Activated CD4-positive, alpha-beta memory T cell treated with anti-CD3 and anti-CD28 coated beads, Interleukin-2, amount 10 ng/mL, durations not matched to agents 7 days and 5 days (primary cell): ENCODE data around the gene SH3BP4. TPM values are rescaled to one million over a fixed set of nuclear protein-coding genes. Genes with fewer than 3 reads are reported as not detected.

Experiments
- CTCF ChIA-PET: fragments of 350-600 bp; sonication (Branson Sonifier 250); formaldehyde crosslinking; loops from one replicate; lab custom pipeline; 2021; ENCODE audit warnings: antibody characterized with exemption, inconsistent platforms; lab: Charles Lee
- POLR2A ChIA-PET: fragments of 350-600 bp; sonication (Branson Sonifier 250); formaldehyde crosslinking; loops from one replicate; lab custom pipeline; 2021; ENCODE audit warnings: antibody characterized with exemption; lab: Charles Lee
- DNase-seq: peaks from one replicate; pipeline ENCODE4 v3.0.0-alpha.2; 2020
- H3K27ac Mint-ChIP-seq: one replicate; pipeline ENCODE4 v1.8.0; 2021; ENCODE audit warnings: mild to moderate bottlenecking, mixed read lengths
- H3K27me3 Mint-ChIP-seq: one replicate; pipeline ENCODE4 v1.8.0; 2021; ENCODE audit warnings: mixed read lengths
- H3K36me3 Mint-ChIP-seq: one replicate; pipeline ENCODE4 v1.8.0; 2021; ENCODE audit warnings: low read depth, mixed read lengths
- H3K4me1 Mint-ChIP-seq: one replicate; pipeline ENCODE4 v1.8.0; 2021; ENCODE audit warnings: mixed read lengths
- H3K4me3 Mint-ChIP-seq: one replicate; pipeline ENCODE4 v1.8.0; 2021; ENCODE audit warnings: mild to moderate bottlenecking, mixed read lengths
- H3K9me3 Mint-ChIP-seq: one replicate; pipeline ENCODE4 v1.8.0; 2021; ENCODE audit warnings: mixed read lengths
- total RNA-seq, 2 experiments: library from RNA; stranded (reverse); gene quantifications; one replicate each; pipeline ENCODE4 v1.2.3, GENCODE V29; 2021

Gene SH3BP4
- total RNA-seq, 2 experiments from 2014 or later: 0.08 TPM; not detected in 1

DNA sequence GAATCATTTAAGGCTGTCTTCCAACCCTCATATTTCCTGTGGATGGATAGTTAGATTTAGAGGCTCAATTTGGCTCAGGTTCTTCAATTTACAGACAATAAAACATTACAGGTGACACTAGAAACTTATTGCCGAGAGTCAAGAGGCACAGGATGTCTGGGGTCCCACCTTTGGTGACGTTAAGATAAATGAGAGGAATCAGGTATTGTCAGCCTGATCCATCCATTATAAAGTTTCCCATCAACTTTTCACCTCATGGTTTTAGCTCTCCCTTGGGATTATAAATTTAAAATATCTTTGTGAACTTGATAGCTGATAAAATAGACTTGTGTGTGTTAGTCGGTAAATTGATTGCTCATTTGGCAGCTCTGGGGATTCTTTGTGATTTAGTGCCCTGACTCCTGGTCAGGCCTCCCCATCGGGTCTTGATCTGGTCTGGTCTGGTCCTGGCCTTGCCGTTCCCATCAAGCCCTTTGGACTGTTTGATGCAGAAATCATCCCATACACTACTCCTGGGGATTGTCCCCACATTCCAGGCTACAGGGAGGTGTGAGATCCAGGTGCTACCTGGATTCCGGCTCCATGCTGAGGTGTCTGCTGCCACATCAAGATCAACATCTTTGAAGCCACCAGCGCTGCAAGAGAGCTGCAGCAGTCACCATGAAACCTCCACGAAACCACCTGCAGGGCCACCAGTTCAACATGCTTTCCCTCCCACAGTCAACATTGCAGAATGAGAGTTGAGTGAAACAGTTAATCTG, 130.9 kb downstream of the SH3BP4 start:
- no peak overlapping the region for H3K4me3 Mint-ChIP-seq
- H3K27ac Mint-ChIP-seq: no peak overlapping the region
- no peaks in the 10 kb centered on the region for H3K36me3 Mint-ChIP-seq
- no peaks in the 10 kb centered on the region for H3K4me1 Mint-ChIP-seq
- no peak for DNase-seq
- no peaks in the 10 kb centered on the region for H3K9me3 Mint-ChIP-seq
- POLR2A ChIA-PET: no interaction called here
- no peaks in the 10 kb centered on the region for H3K27me3 Mint-ChIP-seq
- CTCF ChIA-PET: no interaction called here

DNA sequence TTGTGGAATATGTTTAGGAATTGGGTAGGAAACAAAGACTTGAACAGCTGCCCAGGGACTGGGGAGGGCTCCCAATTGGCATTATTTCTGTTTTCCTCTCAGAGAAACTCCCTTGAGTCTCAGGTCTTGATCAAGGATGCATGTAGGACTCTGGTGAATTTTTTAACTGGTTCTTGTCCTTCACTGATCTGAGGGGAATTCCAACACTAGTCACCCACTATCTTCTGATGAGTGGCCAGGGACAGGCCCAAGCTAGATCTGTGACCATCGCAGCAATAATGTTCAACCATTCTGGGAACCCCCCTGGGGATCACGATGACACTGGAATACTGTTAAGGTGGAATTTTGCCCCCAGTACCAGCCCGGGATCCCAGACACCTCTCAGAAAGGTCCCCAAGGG, 132.0 kb downstream of the SH3BP4 start:
- H3K4me1 Mint-ChIP-seq: no peaks in the 10 kb centered on the region
- POLR2A ChIA-PET: no interaction called here
- CTCF ChIA-PET: no interaction called here
- no peaks in the 10 kb centered on the region for H3K9me3 Mint-ChIP-seq
- no peaks in the 10 kb centered on the region for H3K36me3 Mint-ChIP-seq
- no peak overlapping the region for H3K4me3 Mint-ChIP-seq
- peaks cover 4% of the 10 kb centered on the region for H3K27me3 Mint-ChIP-seq
- no peak for DNase-seq
- H3K27ac Mint-ChIP-seq: no peak overlapping the region

DNA sequence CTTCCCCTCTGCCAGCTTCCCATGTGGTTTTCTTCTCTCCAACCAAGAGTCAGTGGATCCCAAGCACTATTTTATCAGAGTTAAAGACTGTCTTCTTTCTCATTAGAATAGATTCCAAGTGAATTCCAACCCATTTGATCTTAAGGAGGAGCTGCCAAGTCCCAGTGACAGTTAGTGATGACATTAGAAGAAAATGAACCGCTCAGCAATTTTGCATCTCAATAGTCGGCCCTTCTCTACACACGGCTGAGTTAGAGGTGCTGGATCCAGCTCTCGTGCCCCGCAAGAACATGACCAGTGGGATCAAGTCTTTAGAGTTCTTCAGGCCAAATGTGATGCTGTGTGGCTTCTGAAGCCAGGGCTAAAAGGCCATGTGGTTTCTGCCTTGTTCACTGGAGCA, 132.6 kb downstream of the SH3BP4 start:
- Mint-ChIP-seq H3K9me3 (no peaks in the 10 kb centered on the region), H3K4me3 (no peak overlapping the region), H3K36me3 (no peaks in the 10 kb centered on the region), H3K27ac (no peak overlapping the region), H3K27me3 (peaks cover 4% of the 10 kb centered on the region), H3K4me1 (no peaks in the 10 kb centered on the region)
- ChIA-PET CTCF (no interaction called here), POLR2A (no interaction called here)
- no peak for DNase-seq

DNA sequence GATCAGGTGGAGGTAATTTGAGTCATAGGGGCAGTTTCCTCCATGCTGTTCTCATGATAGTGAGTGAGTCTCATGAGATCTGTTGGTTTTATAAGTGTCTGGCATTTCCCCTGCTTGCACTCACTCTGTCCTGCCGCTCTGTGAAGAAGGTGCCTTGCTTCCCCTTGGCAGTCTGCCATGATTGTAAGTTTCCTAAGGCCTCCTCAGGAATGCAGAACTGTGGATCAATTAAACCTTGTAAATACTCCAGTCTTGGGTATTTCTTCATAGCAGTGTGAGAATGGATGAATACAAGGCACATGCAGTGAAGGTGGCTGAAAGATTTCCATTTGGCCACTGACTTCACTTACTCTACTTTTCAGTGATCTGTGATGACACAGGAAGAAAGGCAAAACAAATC, 133.7 kb downstream of the SH3BP4 start:
- ChIA-PET POLR2A (no interaction called here), CTCF (no interaction called here)
- Mint-ChIP-seq H3K27ac (no peak overlapping the region), H3K9me3 (no peaks in the 10 kb centered on the region), H3K36me3 (no peaks in the 10 kb centered on the region), H3K4me1 (no peaks in the 10 kb centered on the region), H3K4me3 (no peak overlapping the region), H3K27me3 (peaks cover 9% of the 10 kb centered on the region)
- DNase-seq: no peak

DNA sequence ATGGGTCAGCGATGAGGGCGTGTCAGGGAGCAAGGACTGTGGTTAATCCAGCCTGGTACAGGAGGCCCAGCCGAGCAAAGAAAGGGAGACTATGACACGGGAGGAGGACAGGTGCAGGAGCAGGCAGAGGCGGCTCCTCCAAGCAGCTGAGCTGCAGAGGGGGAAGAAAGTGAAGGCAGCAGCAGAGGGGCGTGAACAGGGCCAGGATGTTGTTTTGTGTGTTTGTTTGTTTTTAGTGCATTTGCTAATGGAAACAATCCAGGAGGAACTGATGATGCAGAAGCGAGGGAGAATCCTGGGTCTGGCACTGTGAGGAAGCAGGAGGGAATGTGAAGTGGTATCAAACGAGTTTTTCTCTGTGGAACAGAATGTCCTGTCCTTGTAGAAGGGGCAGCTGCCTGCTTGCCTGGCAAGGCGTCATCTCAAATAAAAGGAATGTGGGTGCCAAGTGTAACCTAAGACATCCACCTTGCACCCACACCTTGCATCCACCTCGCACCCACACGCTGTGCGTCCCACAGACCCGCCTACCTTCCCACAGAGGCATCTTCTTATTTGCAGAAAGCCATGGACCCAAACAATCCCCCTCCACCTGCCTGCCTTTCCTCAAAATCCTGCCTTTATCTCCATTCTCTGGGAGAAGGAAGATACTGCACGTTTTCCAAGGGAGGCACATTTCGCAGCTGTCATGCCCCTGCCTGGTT, 134.8 kb downstream of the SH3BP4 start:
- no peak for DNase-seq
- Mint-ChIP-seq H3K36me3 (no peaks in the 10 kb centered on the region), H3K4me3 (no peak overlapping the region), H3K4me1 (no peaks in the 10 kb centered on the region), H3K9me3 (no peaks in the 10 kb centered on the region), H3K27me3 (peaks cover 9% of the 10 kb centered on the region), H3K27ac (no peak overlapping the region)
- ChIA-PET CTCF (no interaction called here), POLR2A (no interaction called here)

DNA sequence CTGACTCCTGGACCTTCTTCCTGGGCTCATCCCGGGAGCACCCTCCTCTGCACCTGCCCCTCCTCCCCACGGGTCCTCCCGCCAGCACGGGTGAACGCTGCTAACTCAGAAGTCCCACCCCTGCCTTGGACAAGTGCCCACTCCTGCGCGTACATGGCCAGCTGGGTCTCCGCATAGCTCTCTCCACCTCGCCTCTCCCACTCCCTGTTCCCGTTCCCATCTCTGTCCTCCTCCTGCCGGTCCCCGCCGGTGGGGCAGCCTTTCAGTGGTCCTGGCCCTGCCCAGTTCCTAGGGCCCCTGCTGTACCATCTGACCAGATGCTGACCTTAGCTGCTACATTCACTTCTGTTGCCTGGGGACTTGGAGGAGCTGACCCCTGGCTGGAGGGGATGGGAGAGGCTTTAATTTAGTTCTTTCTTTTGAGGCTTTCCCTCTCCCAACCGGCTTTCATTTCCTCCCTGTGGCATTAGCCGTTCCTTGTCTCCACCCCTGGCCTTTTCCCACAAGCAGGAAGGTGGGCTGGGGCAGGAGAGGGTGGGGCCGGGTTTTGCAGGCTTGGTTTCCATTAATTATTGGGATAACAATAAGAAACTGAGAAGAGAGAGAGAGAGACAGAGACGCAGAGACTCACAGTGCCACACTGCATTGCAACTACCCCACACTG, 136.1 kb downstream of the SH3BP4 start:
- no peak overlapping the region for H3K4me3 Mint-ChIP-seq
- no peaks in the 10 kb centered on the region for H3K9me3 Mint-ChIP-seq
- CTCF ChIA-PET: no interaction called here
- no peak overlapping the region for H3K27ac Mint-ChIP-seq
- peaks cover 9% of the 10 kb centered on the region for H3K27me3 Mint-ChIP-seq
- no peaks in the 10 kb centered on the region for H3K4me1 Mint-ChIP-seq
- POLR2A ChIA-PET: no interaction called here
- H3K36me3 Mint-ChIP-seq: no peaks in the 10 kb centered on the region
- DNase-seq: no peak

DNA sequence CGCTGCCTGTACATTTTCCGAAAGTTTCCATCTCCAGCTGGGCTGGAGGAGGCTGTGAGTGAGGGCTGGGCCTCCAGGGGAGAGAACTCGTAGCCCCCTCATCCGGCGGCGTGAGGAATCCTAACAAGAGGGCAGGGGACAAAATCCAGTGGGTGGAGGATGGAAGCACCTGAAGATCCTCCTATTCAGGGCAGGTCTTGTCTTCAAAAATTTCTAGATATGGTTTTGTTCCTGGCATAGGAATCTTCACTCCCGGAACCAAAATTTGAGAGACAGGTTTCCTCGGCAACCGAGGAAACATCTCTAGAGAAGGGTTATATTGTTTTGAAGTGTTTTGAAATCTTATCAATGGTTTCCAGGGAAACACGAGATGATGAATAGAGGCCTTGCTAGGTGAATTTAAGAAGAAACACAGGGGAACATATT, 136.7 kb downstream of the SH3BP4 start:
- no peaks in the 10 kb centered on the region for H3K9me3 Mint-ChIP-seq
- ChIA-PET CTCF (no interaction called here), POLR2A (no interaction called here)
- no peaks in the 10 kb centered on the region for H3K36me3 Mint-ChIP-seq
- peaks cover 9% of the 10 kb centered on the region for H3K27me3 Mint-ChIP-seq
- H3K4me1 Mint-ChIP-seq: no peaks in the 10 kb centered on the region
- no peak overlapping the region for H3K27ac Mint-ChIP-seq
- no peak overlapping the region for H3K4me3 Mint-ChIP-seq
- no peak for DNase-seq

DNA sequence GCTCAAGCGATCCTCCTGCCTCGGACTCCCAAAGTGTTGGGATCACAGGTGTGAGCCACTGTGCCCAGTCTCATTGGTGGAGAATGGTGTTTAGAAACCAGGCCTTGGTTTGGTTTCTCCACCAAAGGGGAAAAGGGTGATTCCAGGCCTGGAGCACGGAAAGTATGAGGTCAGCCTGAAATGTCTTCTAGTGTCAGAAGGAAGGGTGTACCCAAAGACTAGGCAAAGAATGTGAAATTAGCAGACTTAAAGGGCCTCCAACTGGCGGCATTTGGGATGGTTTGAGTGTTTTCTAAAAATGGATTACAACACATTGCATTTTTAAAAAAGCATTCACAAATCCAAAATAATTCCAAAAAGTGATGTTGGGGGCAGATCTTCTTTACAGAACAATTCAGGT, 139.6 kb downstream of the SH3BP4 start:
- CTCF ChIA-PET: no interaction called here
- H3K9me3 Mint-ChIP-seq: no peaks in the 10 kb centered on the region
- no peaks in the 10 kb centered on the region for H3K4me1 Mint-ChIP-seq
- H3K36me3 Mint-ChIP-seq: no peaks in the 10 kb centered on the region
- no peak for DNase-seq
- H3K27me3 Mint-ChIP-seq: peaks cover 9% of the 10 kb centered on the region
- no peak overlapping the region for H3K4me3 Mint-ChIP-seq
- POLR2A ChIA-PET: no interaction called here
- H3K27ac Mint-ChIP-seq: no peak overlapping the region

DNA sequence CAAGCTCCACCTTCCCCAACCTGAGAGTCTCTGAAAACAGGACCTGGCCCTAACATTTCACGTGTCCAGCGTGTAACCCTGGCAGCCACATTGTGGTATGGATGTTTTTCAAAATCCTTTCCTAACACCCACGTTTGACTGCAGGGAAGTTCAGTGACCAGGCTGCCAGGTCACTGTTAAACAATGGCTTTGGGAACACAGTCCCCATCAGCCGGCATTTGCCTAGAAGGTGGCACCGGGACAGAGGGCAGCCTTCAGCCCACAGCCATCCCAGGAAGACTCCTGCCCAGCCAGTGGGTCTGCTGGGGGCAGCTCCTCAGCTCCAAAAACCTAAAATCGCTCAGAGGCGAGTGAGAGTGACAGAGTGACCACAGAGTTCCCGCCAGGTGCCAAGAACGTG, 140.2 kb downstream of the SH3BP4 start:
- Mint-ChIP-seq H3K9me3 (no peaks in the 10 kb centered on the region), H3K27me3 (peaks cover 9% of the 10 kb centered on the region), H3K27ac (no peak overlapping the region), H3K4me1 (no peaks in the 10 kb centered on the region), H3K4me3 (no peak overlapping the region), H3K36me3 (no peaks in the 10 kb centered on the region)
- DNase-seq: no peak
- ChIA-PET POLR2A (no interaction called here), CTCF (no interaction called here)

DNA sequence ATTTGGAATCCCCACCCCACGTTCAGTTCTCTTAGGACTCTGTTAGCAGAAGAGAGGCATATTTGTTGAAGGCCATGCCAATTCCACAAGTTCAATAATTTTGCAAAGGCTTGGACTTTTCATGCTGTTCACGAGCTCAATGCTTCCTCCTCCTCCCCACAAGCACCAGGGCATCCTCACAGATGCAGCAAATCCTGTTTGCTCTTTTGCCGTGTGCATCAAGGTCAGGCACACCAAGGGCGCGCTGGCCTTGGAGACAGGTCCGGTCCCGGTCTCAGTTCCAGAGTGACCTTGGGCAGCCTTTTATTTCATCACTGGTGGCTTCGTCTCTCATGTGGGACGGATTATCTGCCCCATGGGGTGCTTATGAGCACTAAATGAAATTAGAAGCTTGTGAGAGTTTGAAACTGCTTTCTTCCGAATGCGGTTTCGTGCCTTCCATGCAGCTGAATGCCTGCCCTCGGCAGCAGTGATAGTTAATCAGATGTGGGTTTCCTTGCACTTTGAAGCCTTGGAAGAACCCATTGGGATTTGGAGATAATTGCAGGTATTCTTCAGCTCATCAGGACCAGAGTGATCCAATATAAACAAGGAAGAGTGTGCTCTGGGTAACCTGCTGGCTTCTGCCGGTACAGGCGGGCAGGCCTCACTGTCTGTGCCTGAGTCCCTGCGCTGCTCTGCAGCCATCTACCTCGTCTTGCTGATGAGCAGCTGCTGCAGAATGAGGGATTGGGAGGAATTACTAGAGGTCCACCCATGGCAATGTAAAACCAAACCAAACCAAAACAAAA, 140.8 kb downstream of the SH3BP4 start:
- no peak for DNase-seq
- peaks cover 9% of the 10 kb centered on the region for H3K27me3 Mint-ChIP-seq
- POLR2A ChIA-PET: no interaction called here
- no peak overlapping the region for H3K27ac Mint-ChIP-seq
- no peaks in the 10 kb centered on the region for H3K4me1 Mint-ChIP-seq
- CTCF ChIA-PET: no interaction called here
- H3K9me3 Mint-ChIP-seq: no peaks in the 10 kb centered on the region
- H3K4me3 Mint-ChIP-seq: no peak overlapping the region
- no peaks in the 10 kb centered on the region for H3K36me3 Mint-ChIP-seq

DNA sequence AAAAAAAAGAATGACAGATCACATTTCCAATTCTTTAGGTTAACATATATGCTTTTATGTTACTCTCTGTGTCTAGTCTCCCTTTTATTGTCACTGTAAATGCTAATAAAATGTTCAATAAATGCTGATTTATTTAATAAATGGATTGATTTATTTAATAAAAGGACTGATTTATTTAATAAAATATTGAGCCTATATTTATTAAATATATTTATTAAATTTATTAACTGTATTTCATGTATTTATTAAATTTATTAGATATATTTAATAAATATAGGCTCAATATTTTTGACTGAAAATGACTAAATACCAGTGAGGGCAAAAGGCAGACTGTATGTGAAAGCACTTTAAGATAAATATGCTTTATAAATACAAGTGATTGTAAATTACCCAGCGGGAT, 142.6 kb downstream of the SH3BP4 start:
- H3K4me3 Mint-ChIP-seq: no peak overlapping the region
- peaks cover 5% of the 10 kb centered on the region for H3K27me3 Mint-ChIP-seq
- H3K4me1 Mint-ChIP-seq: no peaks in the 10 kb centered on the region
- no peak for DNase-seq
- no peak overlapping the region for H3K27ac Mint-ChIP-seq
- ChIA-PET CTCF (no interaction called here), POLR2A (no interaction called here)
- H3K36me3 Mint-ChIP-seq: no peaks in the 10 kb centered on the region
- H3K9me3 Mint-ChIP-seq: no peaks in the 10 kb centered on the region

DNA sequence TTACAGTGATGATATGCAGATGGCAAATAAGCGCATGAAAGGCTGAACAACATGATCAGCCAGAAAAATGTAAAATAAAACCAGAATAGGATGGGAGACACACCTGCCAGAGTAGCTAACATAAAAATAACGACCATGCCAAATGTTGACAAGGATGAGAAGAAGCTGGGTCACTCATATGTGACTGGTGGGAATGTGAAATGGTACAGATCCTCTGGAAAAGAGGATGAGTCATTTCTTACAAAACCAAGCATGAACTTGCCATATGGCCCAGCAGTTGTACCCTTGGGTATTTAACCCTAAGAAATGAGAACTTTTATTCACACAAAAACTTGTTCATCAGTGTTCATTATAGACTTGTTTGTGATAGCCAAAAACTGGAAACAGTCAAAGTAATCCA, 143.8 kb downstream of the SH3BP4 start:
- POLR2A ChIA-PET: no interaction called here
- Mint-ChIP-seq H3K27me3 (no peaks in the 10 kb centered on the region), H3K27ac (no peak overlapping the region), H3K9me3 (no peaks in the 10 kb centered on the region), H3K4me3 (no peak overlapping the region), H3K36me3 (no peaks in the 10 kb centered on the region), H3K4me1 (no peaks in the 10 kb centered on the region)
- CTCF ChIA-PET: no interaction called here
- no peak for DNase-seq

DNA sequence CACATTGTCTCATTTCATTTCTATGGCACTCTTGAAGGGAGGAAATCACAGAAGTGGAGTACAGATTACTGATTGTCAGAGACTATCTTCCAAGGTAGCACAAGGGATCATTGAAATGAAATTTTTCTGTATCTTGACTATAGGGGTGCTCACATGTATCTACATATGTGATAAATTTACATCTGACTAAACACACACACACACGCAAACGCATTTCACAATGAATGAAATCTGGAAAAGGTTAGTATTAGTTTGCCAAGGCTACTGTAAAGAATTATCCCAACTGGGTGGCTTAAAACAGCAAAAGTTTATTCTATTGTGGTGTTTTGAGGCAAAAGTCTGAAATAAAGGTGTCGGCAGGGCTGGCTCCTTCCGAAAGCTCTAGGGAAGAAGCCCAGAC, 144.6 kb downstream of the SH3BP4 start:
- Mint-ChIP-seq H3K36me3 (no peaks in the 10 kb centered on the region), H3K27ac (no peak overlapping the region), H3K4me1 (no peaks in the 10 kb centered on the region), H3K4me3 (no peak overlapping the region), H3K9me3 (no peaks in the 10 kb centered on the region), H3K27me3 (no peaks in the 10 kb centered on the region)
- CTCF ChIA-PET: no interaction called here
- POLR2A ChIA-PET: no interaction called here
- DNase-seq: no peak
